GM12875 (cell line): Measurements from ENCODE around the gene CLRN1.

Experiments
- H3K4me3 ChIP-seq: one replicate; pipeline ENCODE4 v1.5.1; 2011; ENCODE audit warnings: low read depth, low read length, control low read depth
- CTCF ChIP-seq: IDR thresholded peaks from 2 replicates; pipeline ENCODE4 v1.5.1; 2011; ENCODE audit warnings: low read depth, mild to moderate bottlenecking, control low read depth, inconsistent platforms, low read length, moderate library complexity, borderline replicate concordance; ENCODE audit not compliant: insufficient read depth

Gene CLRN1

GRCh38 chr3:150972366-150973071 lies at the start of gene CLRN1:
Gene CLRN1 (minus strand): TSS chr3:150972727. CDS start chr3:150972708, 19 bp downstream.
- no peak within 1 kb of the TSS for H3K4me3 ChIP-seq
- TF ChIP-seq CTCF: no peak

GRCh38 chr3:151016478-151016795 lies 43.9 kb upstream of the CLRN1 start:
- TF ChIP-seq CTCF: no peak
- H3K4me3 ChIP-seq: no peak overlapping the region

- no peak overlapping the region for H3K4me3 ChIP-seq
- TF ChIP-seq CTCF: no peak
Measured at GRCh38 chr3:151015767-151016477, 43.4 kb upstream of the CLRN1 start.

- TF ChIP-seq CTCF: no peak
- H3K4me3 ChIP-seq: no peak overlapping the region
Measured at GRCh38 chr3:151015181-151015580, 42.7 kb upstream of the CLRN1 start.

GRCh38 chr3:151014501-151015018 lies 42.0 kb upstream of the CLRN1 start:
- TF ChIP-seq CTCF: no peak
- H3K4me3 ChIP-seq: no peak overlapping the region

- H3K4me3 ChIP-seq: no peak overlapping the region
- TF ChIP-seq CTCF: no peak
Measured at GRCh38 chr3:151012753-151013152, 40.2 kb upstream of the CLRN1 start.

GRCh38 chr3:151011427-151011826 lies 38.9 kb upstream of the CLRN1 start:
- H3K4me3 ChIP-seq: no peak overlapping the region
- no peak for TF ChIP-seq CTCF
